Psoas muscle (tissue), 8 donors: Measurements from ENCODE around the gene CTIF. TPM values are rescaled to one million over a fixed set of nuclear protein-coding genes. Genes with fewer than 3 reads are reported as not detected.
A peak's percentile ranks its signal among the peaks of the same experiment; 100 is the strongest.

Experiments used
- ATAC-seq, 4 donors: fragments of 200-7000 bp; cut with Tn5 transposase; one replicate each; pipeline ENCODE4 v1.9.1; 2020; ENCODE audit warnings: moderate library complexity in 3 of 4, mild to moderate bottlenecking in 2 of 4
- DNase-seq, 2 donors: peaks; one replicate each; pipeline ENCODE4 v3.0.0-alpha.2; 2020
- H3K27ac ChIP-seq: fragments of 200-600 bp; one replicate; pipeline ENCODE4 v1.8.0; 2022
- H3K27me3 ChIP-seq, 3 donors: fragments of 200-600 bp in 1 of 3; one replicate each; pipeline versions ENCODE4 v1.6.1 to v1.8.0; 2013 to 2022; ENCODE audit warnings: low read length in 2 of 3, mild to moderate bottlenecking in 2 of 3, moderate library complexity in 1 of 3; ENCODE audit not compliant: insufficient read depth in 3 of 3
- H3K36me3 ChIP-seq, 2 donors: fragments of 200-600 bp in 1 of 2; one replicate each; pipeline versions ENCODE4 v1.6.1 to v1.8.0; 2013 to 2022; ENCODE audit warnings: low read depth in 1 of 2, mild to moderate bottlenecking in 1 of 2, moderate library complexity in 1 of 2; ENCODE audit not compliant: insufficient read depth in 1 of 2
- H3K4me1 ChIP-seq: fragments of 200-600 bp; one replicate; pipeline ENCODE4 v1.8.0; 2022
- H3K4me3 ChIP-seq: fragments of 200-600 bp; one replicate; pipeline ENCODE4 v1.8.0; 2022; ENCODE audit warnings: mild to moderate bottlenecking
- H3K9me3 ChIP-seq: fragments of 200-600 bp; one replicate; pipeline ENCODE4 v1.8.0; 2022
- CTCF ChIP-seq: fragments of 200-600 bp; IDR thresholded peaks from one replicate; pipeline ENCODE4 v1.8.0; 2022; ENCODE audit warnings: antibody characterized with exemption
- WGBS, 3 donors: extraction: QIAGEN DNeasy Blood & Tissue Kit; methylation state at CpG; one replicate each; pipeline versions ENCODE4 v1.1.6 to v1.1.7; 2013; 5-methylcytosine and 5-hydroxymethylcytosine counted together
- intact Hi-C, 2 donors: fragments of 100-400 bp; cut with DNase I; formaldehyde crosslinking; loops; one replicate each; pipeline versions ENCODE4 v1.11.0 to v1.14.2; 2022
- polyA plus RNA-seq, 3 donors: library from polyadenylated mRNA; stranded (reverse); fragments of 200-250 nt; gene quantifications; one replicate each; pipeline ENCODE4 v1.2.3, GENCODE V29; 2013
- total RNA-seq, 4 donors: library from RNA; stranded (reverse); fragmentation: NEBNext Ultra II Directional in 2 of 4; extraction: Animal tissue kit (Norgen Biotek cat#: 25700) in 2 of 4; gene quantifications; one replicate each; pipeline versions ENCODE4 v1.2.1 to v1.2.4, GENCODE V29; 2021 to 2023
- donor health status: healthy with polysubstance abuse.
- donor health status: DM: no; HTN: no; CAD: no; lungs with moderate emphysema.
- donor health status: Bipolar disorder and iron deficiency.
- donor health status: healthy.
- donor health status: DM: yes; HTN: yes; CAD: no.
- donor health status: DM: no; HTN: no; CAD: no.
- donor health status: DM: no; HTN: no; CAD: no.
- donor health status: DM: yes; HTN: yes; CAD: no.

CTIF gene
- total and polyA plus RNA-seq, 7 donors = 11.3 to 40.5 (median 26.9) TPM

- H3K27ac ChIP-seq = no peak overlapping the region
- 68 to 74% (median 71%) methylated on average over 7 of the region's 7 CpGs for WGBS, 3 donors
- DNase-seq = no peak
- intact Hi-C loops = loop anchor here in 1 of 2 donors (10.0 kb wide), 1 partner anchor 155 kb away; no protein-coding TSS in a partner anchor
- no peaks in the 10 kb centered on the region for H3K4me1 ChIP-seq
- peaks cover 0 to 29% of the 10 kb centered on the region in 2 donors for H3K36me3 ChIP-seq
- H3K27me3 ChIP-seq = no peaks in the 10 kb centered on the region
- H3K9me3 ChIP-seq = no peaks in the 10 kb centered on the region
- ATAC-seq = peak in 3 of 4 donors; percentile 53 to 76 (median 66)
- no peak for TF ChIP-seq CTCF
- H3K4me3 ChIP-seq = no peak overlapping the region
These were observed 91.0 kb downstream of the CTIF start for GRCh38 chr18:48629730-48630324.

GRCh38 chr18:48631851-48632250, 93.0 kb downstream of the CTIF start:
- intact Hi-C loops = loop anchor here in 1 of 2 donors (10.0 kb wide), 1 partner anchor 157 kb away; no protein-coding TSS in a partner anchor
- Histone ChIP-seq H3K4me3 (no peak overlapping the region), H3K27me3 (no peaks in the 10 kb centered on the region), H3K27ac (no peak overlapping the region), H3K36me3 (peaks cover 0 to 23% of the 10 kb centered on the region in 2 donors), H3K9me3 (no peaks in the 10 kb centered on the region), H3K4me1 (no peaks in the 10 kb centered on the region)
- ATAC-seq (no peak), DNase-seq (no peak)
- TF ChIP-seq CTCF = no peak
- WGBS, 3 donors = 94 to 98% (median 98%) methylated on average over 6 of the region's 6 CpGs

GRCh38 chr18:48632676-48633257, 93.9 kb downstream of the CTIF start:
- DNase-seq (no peak), ATAC-seq (peak in 2 of 4 donors; percentile 13 to 55)
- H3K4me1 ChIP-seq = no peaks in the 10 kb centered on the region
- H3K36me3 ChIP-seq = peaks cover 0 to 26% of the 10 kb centered on the region in 2 donors
- intact Hi-C loops = loop anchor here in 1 of 2 donors (10.0 kb wide), 1 partner anchor 158 kb away; no protein-coding TSS in a partner anchor
- WGBS, 3 donors = 93 to 96% (median 94%) methylated on average over 9 to 12 of the region's 12 CpGs
- H3K27ac ChIP-seq = no peak overlapping the region
- H3K27me3 ChIP-seq = peaks cover 0 to under 1% (median 0%) of the 10 kb centered on the region in 3 donors
- no peak overlapping the region for H3K4me3 ChIP-seq
- H3K9me3 ChIP-seq = no peaks in the 10 kb centered on the region
- TF ChIP-seq CTCF = no peak

DNA sequence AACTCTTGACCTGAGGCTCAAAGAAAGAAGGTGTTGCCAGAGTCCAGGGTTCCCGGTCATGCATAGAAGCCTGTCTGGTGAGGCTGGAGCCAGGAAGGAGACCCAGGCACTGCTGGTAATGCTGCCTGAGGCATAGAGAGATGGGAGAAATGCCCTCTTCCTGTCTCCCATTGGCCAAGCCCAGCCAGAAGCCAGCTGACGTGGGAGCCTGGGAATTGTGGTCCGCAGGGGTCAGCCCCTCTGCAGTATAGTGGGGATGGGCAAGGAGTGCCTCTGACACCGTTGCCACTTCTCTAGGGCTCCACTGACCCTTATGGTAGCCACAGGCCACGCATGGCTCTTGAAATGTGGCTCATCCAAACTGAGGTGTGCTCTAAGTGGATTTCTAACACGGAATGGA, 95.7 kb downstream of the CTIF start:
- WGBS, 3 donors = 85 to 88% (median 87%) methylated on average over 6 of the region's 6 CpGs

More for the DNA sequence above, 95.7 kb downstream of the CTIF start:
- intact Hi-C loops = loop anchor here in 1 of 2 donors (10.0 kb wide), 1 partner anchor 160 kb away; no protein-coding TSS in a partner anchor
- peaks cover 6% of the 10 kb centered on the region for H3K4me1 ChIP-seq
- no peak overlapping the region for H3K27ac ChIP-seq
- H3K36me3 ChIP-seq = peaks cover 0 to 13% of the 10 kb centered on the region in 2 donors
- no peak overlapping the region for H3K4me3 ChIP-seq
- ATAC-seq = no peak
- peaks cover 0 to 2% (median 0%) of the 10 kb centered on the region in 3 donors for H3K27me3 ChIP-seq
- no peak for TF ChIP-seq CTCF
- no peaks in the 10 kb centered on the region for H3K9me3 ChIP-seq
- no peak for DNase-seq
